ENCODE measurements around the gene LMLN.
"Not testable (repeated sequence)": the region's sequence is repeated elsewhere in the genome, so short reads cannot be mapped to it uniquely, and the experiment has no call there.

LMLN gene

DNA sequence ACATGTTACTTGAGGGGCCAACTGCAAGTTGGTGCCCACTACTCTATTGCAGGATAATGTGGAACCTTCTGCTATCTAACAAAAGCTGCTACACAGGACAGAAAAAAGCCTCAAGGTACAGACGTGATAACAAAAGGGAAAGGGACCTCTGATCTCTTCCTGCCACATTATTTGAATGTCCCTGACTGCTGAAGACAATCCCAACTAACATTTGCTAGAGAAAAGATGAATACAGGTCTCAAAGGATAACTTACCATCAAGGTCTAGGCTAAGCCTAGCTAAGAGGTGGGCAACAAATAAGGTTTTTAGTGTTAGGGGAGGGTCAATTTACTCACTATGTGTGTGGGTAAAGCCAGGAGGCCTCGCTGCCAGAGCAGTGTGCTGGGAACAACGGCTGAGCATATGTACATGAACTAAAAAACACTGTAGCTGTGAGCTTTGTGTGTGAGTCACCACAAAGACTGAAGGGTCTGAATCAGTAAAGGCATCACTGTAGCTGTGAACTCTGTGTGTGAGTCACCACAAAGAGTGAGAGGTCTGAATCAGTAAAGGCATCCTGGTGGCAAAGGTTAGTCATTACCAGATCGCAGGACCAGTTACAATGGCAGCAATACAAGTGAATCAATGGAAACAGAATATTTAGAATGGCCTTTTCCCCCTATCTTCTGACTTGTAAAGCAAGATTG, 111.7 kb downstream of the LMLN start:
- DNase-seq (ENCODE audit: extremely low read depth, low read depth), result peak; percentile 87
- TF ChIP-seq, protein P1, sequence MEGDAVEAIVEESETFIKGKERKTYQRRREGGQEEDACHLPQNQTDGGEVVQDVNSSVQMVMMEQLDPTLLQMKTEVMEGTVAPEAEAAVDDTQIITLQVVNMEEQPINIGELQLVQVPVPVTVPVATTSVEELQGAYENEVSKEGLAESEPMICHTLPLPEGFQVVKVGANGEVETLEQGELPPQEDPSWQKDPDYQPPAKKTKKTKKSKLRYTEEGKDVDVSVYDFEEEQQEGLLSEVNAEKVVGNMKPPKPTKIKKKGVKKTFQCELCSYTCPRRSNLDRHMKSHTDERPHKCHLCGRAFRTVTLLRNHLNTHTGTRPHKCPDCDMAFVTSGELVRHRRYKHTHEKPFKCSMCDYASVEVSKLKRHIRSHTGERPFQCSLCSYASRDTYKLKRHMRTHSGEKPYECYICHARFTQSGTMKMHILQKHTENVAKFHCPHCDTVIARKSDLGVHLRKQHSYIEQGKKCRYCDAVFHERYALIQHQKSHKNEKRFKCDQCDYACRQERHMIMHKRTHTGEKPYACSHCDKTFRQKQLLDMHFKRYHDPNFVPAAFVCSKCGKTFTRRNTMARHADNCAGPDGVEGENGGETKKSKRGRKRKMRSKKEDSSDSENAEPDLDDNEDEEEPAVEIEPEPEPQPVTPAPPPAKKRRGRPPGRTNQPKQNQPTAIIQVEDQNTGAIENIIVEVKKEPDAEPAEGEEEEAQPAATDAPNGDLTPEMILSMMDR (IDR thresholded peaks at IDR 0.05; ENCODE audit: low read depth, low read length, missing control alignments), result no peak
- H3K4me3 ChIP-seq (replicated peaks; ENCODE audit: low read depth, low read length), result no peak overlapping the region

DNA sequence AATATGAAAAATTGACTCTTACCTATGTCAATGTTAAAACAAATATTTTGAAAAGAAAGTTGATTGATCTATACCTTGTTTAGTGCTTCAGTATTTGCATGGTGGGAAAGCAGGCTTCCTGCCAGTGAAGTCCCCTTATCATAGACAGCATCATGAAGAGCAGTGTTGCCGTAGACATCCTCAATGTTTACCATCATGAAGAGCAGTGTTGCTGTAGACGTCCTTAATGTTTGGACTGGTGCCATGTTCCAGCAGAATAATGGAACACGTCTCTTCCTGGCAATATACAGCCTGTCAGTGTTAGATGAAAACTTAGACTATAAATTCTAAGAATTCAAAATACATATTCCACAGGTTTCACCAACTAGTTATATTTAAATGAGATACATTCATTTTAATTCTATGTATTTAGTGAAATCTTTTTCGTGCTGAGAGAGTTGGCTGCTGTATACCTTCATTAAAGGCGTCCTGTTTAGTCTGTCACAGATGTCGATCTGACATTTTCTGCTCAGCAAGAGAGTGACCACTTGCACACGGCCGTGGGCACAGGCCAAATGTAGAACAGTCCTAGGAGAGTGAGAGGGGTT, 116.8 kb downstream of the LMLN start:
- DNase-seq (ENCODE audit: extremely low read depth, low read depth), result no peak
- TF ChIP-seq, protein P1 (IDR thresholded peaks at IDR 0.05; ENCODE audit: low read depth, low read length, missing control alignments), result no peak

DNA sequence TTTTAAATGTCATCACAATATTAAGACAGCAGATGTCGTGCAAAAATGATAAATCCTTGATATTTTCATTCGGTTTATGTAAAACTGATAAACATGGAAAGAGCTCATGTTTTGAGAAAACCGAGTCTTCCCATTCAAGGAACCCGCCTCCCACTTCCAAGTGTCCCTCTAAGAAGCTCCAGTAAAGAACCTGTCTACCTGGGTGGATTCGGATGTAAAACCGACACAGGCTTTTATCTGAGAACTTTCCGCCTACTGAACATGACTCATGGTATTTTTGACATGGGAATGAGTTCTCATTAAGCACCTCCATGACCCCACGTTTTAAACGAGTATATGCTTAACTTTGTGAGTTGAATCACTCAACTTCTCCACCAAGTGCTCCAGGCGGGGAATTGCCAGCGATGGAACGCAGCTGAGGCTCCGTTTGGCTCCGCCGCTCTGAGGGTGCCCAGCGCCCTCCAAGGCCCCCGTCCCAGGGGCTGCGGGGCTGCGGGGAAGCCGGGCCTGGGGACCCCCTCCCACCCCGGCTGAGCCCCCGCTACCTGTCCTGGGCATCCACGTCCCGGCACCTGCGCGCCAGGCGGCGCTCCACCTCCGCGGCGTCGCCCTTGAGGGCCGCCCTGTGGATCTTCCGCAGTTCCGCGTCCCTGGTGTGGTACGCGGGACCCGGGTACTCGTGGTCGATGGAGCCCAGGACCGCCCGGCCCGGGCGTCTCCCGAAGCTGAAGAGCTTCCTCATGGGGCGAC, 119.9 kb downstream of the LMLN start:
- H3K4me3 ChIP-seq (replicated peaks; ENCODE audit: low read depth, low read length), result peak overlapping the region; percentile 30
- TF ChIP-seq, protein P1 (IDR thresholded peaks at IDR 0.05; ENCODE audit: low read depth, low read length, missing control alignments), result no peak
- DNase-seq (ENCODE audit: extremely low read depth, low read depth), result no peak

More for the DNA sequence above, 116.8 kb downstream of the LMLN start:
- H3K4me3 ChIP-seq (replicated peaks; ENCODE audit: low read depth, low read length), result no peak overlapping the region

DNA sequence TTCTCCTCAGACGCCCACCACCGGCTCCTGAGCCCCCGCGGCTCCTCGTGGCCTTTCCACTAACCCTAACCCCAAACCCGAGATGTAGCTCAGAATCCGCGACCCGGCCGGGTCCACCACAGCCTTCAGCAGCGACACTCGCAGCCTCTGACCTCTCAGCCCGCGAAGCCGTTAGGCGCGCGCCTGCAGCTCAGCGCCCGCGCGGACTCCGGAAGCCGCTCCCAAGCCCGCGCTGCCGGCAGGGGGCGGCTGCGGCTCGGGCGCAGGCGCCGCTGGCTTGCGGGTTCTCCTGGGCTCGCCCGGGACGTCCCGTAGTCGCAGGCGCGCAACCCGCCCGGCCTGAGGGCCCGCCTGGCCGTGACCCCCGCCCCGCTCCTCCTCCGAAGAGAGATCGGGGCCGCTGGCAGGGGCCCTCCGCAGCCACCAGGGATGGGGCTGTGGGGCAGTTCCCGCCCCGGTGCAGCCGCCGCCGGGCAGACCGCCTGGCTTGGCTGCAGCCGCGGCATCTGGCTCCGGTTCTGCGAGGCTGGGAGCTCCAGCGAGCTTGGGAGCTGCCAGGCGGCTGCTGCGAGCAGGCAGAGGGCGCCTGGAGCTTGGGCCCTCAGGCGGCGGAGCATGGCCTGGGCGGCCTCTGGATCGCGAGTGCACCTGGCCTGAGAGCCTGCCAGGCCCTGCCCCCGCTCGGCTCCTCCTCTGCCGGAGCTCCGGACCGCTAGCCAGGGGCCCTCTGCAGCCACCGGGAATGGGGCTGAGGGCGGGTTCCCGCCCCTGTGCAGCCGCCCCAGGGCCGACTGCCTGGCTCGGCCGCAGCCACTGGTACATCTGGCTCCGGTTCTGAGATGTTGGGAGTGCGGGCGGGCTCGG, 120.7 kb downstream of the LMLN start:
- TF ChIP-seq, protein P1 (IDR thresholded peaks at IDR 0.05; ENCODE audit: low read depth, low read length, missing control alignments), result peak; percentile 55
- H3K4me3 ChIP-seq (replicated peaks; ENCODE audit: low read depth, low read length), result peak overlapping the region; percentile 30
- DNase-seq (ENCODE audit: extremely low read depth, low read depth), result no peak

DNA sequence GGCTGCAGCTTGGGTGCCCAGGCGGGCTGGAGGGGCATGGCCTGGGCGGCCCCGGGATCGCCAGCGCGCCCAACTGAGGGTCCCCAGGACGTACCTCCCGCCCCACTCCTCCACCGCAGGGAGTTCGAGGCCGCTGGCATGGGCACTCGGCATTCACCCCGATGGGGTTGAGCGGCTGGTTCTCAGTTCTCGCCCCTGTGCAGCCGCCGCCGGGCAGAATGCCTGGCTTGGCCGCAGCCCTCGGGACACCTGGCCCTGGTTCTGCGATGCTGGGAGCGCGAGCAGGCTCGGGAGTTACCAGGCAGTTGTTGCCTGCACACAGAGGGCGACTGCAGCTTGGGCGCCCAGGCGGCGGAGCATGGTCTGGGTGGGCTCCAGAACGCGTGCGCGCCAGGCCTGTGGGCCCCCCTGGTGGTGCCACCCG, 121.4 kb downstream of the LMLN start:
- no peak overlapping the region for H3K4me3 ChIP-seq (replicated peaks; ENCODE audit: low read depth, low read length)
- no peak for DNase-seq (ENCODE audit: extremely low read depth, low read depth)
- TF ChIP-seq, protein P1 (IDR thresholded peaks at IDR 0.05; ENCODE audit: low read depth, low read length, missing control alignments), result no peak

DNA sequence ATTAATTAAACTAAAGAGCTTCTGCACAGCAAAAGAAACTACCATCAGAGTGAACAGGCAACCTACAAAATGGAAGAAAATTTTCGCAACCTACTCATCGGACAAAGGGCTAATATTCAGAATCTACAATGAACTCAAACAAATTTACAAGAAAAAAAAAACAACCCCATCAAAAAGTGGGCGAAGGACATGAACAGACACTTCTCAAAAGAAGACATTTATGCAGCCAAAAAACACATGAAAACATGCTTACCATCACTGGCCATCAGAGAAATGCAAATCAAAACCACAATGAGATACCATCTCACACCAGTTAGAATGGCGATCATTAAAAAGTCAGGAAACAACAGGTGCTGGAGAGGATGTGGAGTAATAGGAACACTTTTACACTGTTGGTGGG, 122.2 kb downstream of the LMLN start:
- H3K4me3 ChIP-seq (replicated peaks; ENCODE audit: low read depth, low read length); DNase-seq (ENCODE audit: extremely low read depth, low read depth): not testable (repeated sequence)
